ENCODE results near the gene JAK2.

The JAK2 gene

GRCh38 chr9:5122116-5122515 lies 137.0 kb downstream of the JAK2 start:
- in situ Hi-C loops (cut with MboI; ENCODE audit: low sequenced_read_pairs) = no loop called here

DNA sequence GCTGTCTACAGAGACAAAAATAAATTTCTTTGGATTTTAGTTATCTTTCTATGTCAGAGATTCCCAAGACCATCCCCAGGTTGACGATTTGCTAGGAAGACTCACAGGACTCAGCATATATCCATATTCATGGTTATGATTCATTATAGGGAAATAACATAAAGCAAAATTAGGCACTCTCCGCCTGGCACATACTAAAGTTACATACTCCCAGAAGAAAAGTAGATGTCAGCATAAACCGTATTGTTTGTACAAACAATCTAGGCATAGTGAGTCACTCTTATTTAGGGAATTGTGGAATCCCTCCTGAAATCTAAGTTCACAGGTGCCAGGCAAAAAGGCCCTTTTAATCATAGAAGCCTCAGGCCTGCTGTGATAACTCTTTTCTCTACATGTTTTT lies 137.4 kb downstream of the JAK2 start:
- in situ Hi-C loops (cut with MboI; ENCODE audit: low sequenced_read_pairs) = no loop called here

- in situ Hi-C loops (cut with MboI; ENCODE audit: low sequenced_read_pairs) = no loop called here
Measured at GRCh38 chr9:5140151-5140550, 155.1 kb downstream of the JAK2 start.

DNA sequence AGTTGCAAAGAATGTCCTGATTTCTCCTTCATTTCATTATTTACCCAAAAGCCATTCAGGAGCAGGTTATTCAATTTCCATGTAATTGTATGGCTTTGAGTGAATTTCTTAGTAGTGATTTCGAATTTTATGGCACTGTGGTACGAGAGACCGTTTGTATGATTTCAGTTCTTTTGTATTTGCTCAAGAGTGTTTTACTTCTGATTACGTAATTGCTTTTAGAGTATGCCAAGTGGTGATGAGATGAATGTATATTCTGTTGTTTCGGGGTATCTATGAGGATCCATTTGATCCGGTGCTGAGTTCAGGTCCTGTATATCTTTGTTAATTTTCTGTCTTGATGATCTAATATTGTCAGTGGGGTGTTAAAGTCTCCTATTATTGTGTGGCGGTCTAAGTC lies 159.1 kb downstream of the JAK2 start:
- in situ Hi-C loops (cut with MboI; ENCODE audit: low sequenced_read_pairs) = no loop called here

DNA sequence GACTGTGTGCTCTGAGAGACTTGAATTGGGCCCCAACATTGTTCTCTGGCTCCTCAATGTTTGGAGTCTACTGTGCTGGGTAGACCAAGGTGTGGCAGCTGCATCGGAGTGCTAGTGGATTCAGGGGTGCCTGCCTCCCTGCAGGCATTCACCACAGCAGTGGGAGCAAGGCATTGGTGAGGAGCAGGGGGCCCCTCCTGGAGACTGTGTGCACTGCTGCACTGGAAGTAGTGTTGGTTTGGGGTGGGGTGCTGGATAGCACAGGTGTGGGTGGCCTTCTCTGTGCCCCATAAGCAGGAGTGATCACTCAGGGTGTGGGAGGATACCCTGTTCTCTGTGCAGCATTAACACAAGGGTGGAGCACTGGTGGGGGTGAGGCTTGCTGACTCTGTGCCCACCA lies 161.2 kb downstream of the JAK2 start:
- in situ Hi-C loops (cut with MboI; ENCODE audit: low sequenced_read_pairs) = no loop called here
